Measurements from ENCODE around the gene RPL29.

The RPL29 gene

DNA sequence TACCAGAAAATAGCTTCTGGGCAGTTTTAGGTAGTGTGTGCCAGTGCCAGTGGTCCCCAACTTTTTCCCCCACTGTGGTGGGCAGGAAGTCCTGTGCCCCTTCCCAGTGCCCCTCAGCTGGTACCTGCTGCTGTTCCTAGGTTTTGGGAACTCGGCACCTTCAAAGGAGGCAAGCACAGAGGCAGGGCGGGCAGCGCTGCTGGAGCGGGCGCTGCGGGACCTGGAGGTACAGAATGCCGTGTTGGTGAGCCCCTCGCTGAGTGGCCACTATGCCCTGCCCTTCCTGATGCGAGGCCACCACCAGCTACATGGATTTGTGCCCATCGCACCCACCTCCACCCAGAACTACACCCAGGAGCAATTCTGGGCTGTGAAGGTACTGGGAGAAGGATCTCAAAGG is 15.4 kb downstream of the RPL29 start:
- Histone ChIP-seq H3K27ac (ENCODE audit: low read depth, low read length) (no peak overlapping the region), H3K4me1 (ENCODE audit: control insufficient read depth, insufficient read depth, low read length) (peaks cover 25% of the 10 kb centered on the region), H3K9ac (ENCODE audit: low read length) (no peak overlapping the region), H3K9me3 (ENCODE audit: control insufficient read depth, insufficient read depth, low read depth, low read length) (no peaks in the 10 kb centered on the region), H3K27me3 (ENCODE audit: control insufficient read depth, insufficient read depth, low read length) (peaks cover 22% of the 10 kb centered on the region), H3K36me3 (ENCODE audit: control insufficient read depth, insufficient read depth, low read length) (no peaks in the 10 kb centered on the region), H3K4me3 (ENCODE audit: low read depth, low read length) (no peak overlapping the region)

DNA sequence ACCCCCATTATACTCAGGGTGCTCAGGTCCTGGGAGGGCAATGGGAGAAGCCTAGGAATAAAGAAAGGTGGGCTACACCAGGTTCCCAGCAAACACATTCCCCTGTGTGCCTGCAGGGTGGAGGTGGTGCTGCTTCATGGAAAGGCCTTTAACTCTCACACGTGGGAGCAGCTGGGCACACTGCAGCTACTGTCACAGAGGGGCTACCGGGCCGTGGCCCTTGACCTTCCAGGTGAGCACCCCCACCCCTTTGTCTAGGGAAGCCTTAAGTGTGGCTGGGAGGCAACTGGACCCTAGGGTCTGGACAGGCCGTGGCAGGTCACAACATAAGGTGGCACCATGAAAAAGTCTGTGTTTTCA is 17.6 kb downstream of the RPL29 start:
- peaks cover 34% of the 10 kb centered on the region for H3K27me3 ChIP-seq (ENCODE audit: control insufficient read depth, insufficient read depth, low read length)
- H3K36me3 ChIP-seq (ENCODE audit: control insufficient read depth, insufficient read depth, low read length), result no peaks in the 10 kb centered on the region
- H3K9ac ChIP-seq (ENCODE audit: low read length), result no peak overlapping the region
- H3K4me3 ChIP-seq (ENCODE audit: low read depth, low read length), result no peak overlapping the region
- H3K4me1 ChIP-seq (ENCODE audit: control insufficient read depth, insufficient read depth, low read length), result peaks cover 27% of the 10 kb centered on the region
- no peak overlapping the region for H3K27ac ChIP-seq (ENCODE audit: low read depth, low read length)
- no peaks in the 10 kb centered on the region for H3K9me3 ChIP-seq (ENCODE audit: control insufficient read depth, insufficient read depth, low read depth, low read length)

DNA sequence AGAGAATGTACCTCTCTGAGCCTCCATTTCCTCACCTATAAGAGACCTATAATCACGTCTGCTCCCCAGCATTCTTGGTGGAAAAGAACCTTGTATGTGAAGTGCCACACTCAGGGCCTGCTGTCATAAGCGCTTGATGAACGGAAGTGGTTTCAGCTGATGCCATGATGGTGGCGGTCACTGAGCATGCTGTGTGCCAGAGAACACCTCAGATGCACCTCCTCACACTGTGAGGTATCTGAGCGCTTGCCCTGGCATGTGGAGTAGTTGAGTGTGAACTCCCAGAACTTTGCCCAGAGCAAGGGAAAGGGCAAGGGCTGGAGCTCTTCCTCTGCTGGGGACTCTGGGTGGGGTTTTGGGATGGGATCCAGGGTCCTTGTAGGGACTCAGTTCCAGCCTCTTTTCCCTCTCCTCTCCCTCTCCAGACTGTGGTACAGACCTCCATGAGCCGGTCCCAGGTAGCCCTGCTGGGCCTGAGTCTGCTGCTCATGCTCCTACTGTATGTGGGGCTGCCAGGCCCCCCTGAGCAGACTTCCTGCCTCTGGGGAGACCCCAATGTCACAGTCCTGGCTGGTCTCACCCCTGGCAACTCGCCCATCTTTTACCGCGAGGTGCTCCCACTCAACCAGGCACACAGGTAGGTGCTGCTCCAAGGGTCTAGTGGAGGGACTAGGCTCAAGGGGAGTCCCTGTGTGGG is 18.1 kb downstream of the RPL29 start:
- H3K27me3 ChIP-seq (ENCODE audit: control insufficient read depth, insufficient read depth, low read length), result peaks cover 34% of the 10 kb centered on the region
- H3K9me3 ChIP-seq (ENCODE audit: control insufficient read depth, insufficient read depth, low read depth, low read length), result no peaks in the 10 kb centered on the region
- no peak overlapping the region for H3K27ac ChIP-seq (ENCODE audit: low read depth, low read length)
- no peak overlapping the region for H3K9ac ChIP-seq (ENCODE audit: low read length)
- H3K36me3 ChIP-seq (ENCODE audit: control insufficient read depth, insufficient read depth, low read length), result no peaks in the 10 kb centered on the region
- H3K4me3 ChIP-seq (ENCODE audit: low read depth, low read length), result no peak overlapping the region
- H3K4me1 ChIP-seq (ENCODE audit: control insufficient read depth, insufficient read depth, low read length), result peaks cover 25% of the 10 kb centered on the region

DNA sequence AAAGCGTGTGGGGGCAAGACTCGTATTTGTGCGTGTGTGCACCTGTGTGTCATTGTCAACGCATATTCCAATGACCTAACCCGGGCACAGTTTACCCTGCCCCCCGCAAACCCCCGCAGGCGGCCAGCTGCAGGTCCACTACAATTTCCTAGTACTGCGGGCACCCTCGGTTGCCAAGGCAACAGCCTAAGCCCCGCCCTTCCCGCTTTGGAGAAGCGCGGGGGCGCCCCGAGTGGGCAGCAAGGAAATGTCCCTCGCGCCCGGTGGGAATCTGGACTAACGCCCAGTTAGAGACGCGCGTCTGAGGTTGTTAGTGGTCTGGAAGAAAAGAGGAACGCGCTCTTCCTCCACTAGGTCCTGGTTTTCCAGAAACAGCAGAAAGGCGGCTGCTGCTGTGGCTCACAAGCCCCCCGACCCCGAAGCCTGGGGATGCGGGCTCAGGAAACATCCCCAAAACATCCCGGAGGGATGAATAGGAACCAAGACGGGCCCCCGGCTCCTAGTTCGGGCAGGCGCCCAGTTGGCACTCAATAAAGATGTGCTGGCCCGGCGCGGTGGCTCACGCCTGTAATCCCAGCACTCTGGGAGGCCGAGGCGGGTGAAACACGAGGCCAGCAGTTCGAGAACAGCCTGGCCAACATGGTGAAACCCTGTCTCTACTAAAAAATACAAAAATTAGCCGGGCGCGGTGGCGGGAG is 19.7 kb downstream of the RPL29 start:
- H3K4me1 ChIP-seq (ENCODE audit: control insufficient read depth, insufficient read depth, low read length), result peaks cover 25% of the 10 kb centered on the region
- peaks cover 34% of the 10 kb centered on the region for H3K27me3 ChIP-seq (ENCODE audit: control insufficient read depth, insufficient read depth, low read length)
- H3K4me3 ChIP-seq (ENCODE audit: low read depth, low read length), result peak overlapping the region; percentile 65
- no peaks in the 10 kb centered on the region for H3K36me3 ChIP-seq (ENCODE audit: control insufficient read depth, insufficient read depth, low read length)
- H3K9ac ChIP-seq (ENCODE audit: low read length), result no peak overlapping the region
- H3K9me3 ChIP-seq (ENCODE audit: control insufficient read depth, insufficient read depth, low read depth, low read length), result no peaks in the 10 kb centered on the region
- H3K27ac ChIP-seq (ENCODE audit: low read depth, low read length), result no peak overlapping the region

DNA sequence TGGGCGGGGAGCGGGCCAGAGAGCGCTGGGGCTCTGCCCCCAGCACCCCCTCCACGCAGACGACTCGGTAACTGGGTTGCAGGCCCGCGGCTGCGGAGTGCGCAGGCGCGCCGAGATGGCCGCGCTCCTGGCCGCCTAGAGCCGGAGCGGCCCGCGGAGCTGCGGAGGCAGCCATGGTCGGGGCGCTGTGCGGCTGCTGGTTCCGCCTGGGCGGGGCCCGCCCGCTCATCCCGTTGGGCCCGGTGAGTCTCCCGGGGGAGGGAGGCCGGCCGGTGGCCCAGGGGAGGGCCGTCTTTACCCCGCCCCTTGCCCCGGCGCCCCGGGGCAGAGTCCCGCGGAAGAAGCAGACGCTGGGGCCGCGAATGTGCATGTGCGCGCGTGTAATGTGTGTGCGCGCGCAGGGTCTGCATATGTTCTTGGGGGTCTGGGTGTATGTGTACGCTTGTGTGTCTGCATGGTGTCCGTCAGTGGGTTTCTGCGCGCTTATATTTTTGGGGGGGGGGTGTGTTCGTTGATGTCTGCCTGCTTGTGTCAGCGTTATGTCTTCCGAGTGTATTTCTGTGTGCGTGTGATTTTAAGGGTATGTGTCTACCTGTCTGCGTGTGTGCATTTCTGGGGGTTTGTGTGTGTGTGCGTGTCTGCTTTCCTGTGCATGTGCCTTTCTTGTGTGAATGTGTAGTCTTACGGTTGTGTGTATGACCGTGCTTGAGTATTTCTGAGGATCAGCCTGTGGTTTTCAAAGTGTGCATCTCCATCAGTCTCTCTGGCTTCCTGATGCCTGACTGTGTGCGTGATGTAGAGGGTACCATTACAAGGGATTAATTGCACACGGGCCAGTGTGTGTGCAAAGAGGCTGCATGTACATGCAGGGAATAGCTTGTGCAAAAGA is 20.5 kb downstream of the RPL29 start, which contains the start of gene ABHD14A:
Gene ABHD14A, plus strand, starts transcription at position 102 of the 889 bp plus-strand sequence. Its CDS starts 72 bp downstream, at position 174.
- Histone ChIP-seq H3K9ac (ENCODE audit: low read length) (peak within 1 kb of the TSS; percentile 40), H3K4me3 (ENCODE audit: low read depth, low read length) (peak within 1 kb of the TSS; percentile 65), H3K27ac (ENCODE audit: low read depth, low read length) (no peak within 1 kb of the TSS), H3K9me3 (ENCODE audit: control insufficient read depth, insufficient read depth, low read depth, low read length) (no peaks in the 10 kb centered on the region), H3K27me3 (ENCODE audit: control insufficient read depth, insufficient read depth, low read length) (peaks cover 34% of the 10 kb centered on the region), H3K36me3 (ENCODE audit: control insufficient read depth, insufficient read depth, low read length) (no peaks in the 10 kb centered on the region), H3K4me1 (ENCODE audit: control insufficient read depth, insufficient read depth, low read length) (peaks cover 25% of the 10 kb centered on the region)

DNA sequence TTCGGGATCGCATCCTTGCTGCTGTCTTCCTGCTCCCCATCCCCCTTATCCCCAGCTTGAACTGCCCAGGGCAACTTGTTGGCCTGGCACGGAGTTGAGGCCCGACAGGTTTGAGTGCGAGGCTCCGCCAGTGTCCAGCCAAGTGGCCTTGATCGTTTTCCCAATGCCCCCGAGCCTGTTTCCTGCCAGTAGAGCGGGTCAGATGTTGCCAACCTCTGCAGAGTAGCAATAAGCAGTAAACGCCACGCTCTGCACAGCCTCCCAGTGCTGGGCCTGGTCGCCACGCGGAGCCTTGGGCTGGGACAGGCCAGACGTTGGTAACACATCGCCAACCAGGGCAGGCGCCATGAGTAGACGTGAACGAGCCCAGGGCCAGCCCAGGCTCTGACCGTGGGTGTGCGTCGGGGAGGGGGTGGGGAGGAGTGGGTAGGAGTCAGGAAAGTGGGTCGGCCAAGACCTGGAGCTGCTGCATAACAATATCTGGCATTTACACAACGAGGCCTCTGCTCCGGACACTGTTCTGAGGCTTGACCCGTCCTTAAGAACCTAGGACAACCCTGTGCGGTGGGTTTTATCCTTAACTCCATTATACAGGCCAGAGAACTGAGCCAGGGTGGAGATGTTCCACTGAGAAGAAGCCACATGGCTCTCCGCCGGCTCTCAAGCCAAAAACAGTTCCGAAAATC is 21.3 kb downstream of the RPL29 start:
- Histone ChIP-seq H3K36me3 (ENCODE audit: control insufficient read depth, insufficient read depth, low read length) (no peaks in the 10 kb centered on the region), H3K4me3 (ENCODE audit: low read depth, low read length) (peak overlapping the region; percentile 65), H3K27me3 (ENCODE audit: control insufficient read depth, insufficient read depth, low read length) (peaks cover 34% of the 10 kb centered on the region), H3K9me3 (ENCODE audit: control insufficient read depth, insufficient read depth, low read depth, low read length) (no peaks in the 10 kb centered on the region), H3K27ac (ENCODE audit: low read depth, low read length) (no peak overlapping the region), H3K4me1 (ENCODE audit: control insufficient read depth, insufficient read depth, low read length) (peaks cover 27% of the 10 kb centered on the region), H3K9ac (ENCODE audit: low read length) (peak overlapping the region; percentile 15)

DNA sequence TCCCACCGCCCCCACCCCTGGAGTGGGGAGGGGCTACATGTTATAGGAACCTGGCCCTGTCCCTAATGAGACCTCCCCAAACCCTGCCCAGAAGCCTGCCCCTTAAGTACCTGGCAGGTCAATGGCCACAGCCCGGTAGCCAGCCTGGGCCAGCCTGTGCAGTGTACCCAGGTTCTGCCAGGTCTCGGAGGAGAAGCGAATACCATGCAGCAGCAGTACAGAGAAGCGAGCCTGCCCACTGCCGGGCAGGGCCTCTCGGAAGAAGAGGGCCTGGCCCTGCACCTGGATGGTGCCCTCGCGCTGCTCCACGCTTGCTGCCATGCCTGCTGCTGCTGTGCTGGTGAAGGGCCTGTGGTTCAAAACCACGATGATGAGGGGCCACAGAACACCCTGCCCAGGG is 24.3 kb downstream of the RPL29 start:
- H3K27me3 ChIP-seq (ENCODE audit: control insufficient read depth, insufficient read depth, low read length), result peaks cover 26% of the 10 kb centered on the region
- H3K36me3 ChIP-seq (ENCODE audit: control insufficient read depth, insufficient read depth, low read length), result no peaks in the 10 kb centered on the region
- no peak overlapping the region for H3K4me3 ChIP-seq (ENCODE audit: low read depth, low read length)
- peaks cover 45% of the 10 kb centered on the region for H3K4me1 ChIP-seq (ENCODE audit: control insufficient read depth, insufficient read depth, low read length)
- no peak overlapping the region for H3K9ac ChIP-seq (ENCODE audit: low read length)
- H3K27ac ChIP-seq (ENCODE audit: low read depth, low read length), result no peak overlapping the region
- H3K9me3 ChIP-seq (ENCODE audit: control insufficient read depth, insufficient read depth, low read depth, low read length), result no peaks in the 10 kb centered on the region

DNA sequence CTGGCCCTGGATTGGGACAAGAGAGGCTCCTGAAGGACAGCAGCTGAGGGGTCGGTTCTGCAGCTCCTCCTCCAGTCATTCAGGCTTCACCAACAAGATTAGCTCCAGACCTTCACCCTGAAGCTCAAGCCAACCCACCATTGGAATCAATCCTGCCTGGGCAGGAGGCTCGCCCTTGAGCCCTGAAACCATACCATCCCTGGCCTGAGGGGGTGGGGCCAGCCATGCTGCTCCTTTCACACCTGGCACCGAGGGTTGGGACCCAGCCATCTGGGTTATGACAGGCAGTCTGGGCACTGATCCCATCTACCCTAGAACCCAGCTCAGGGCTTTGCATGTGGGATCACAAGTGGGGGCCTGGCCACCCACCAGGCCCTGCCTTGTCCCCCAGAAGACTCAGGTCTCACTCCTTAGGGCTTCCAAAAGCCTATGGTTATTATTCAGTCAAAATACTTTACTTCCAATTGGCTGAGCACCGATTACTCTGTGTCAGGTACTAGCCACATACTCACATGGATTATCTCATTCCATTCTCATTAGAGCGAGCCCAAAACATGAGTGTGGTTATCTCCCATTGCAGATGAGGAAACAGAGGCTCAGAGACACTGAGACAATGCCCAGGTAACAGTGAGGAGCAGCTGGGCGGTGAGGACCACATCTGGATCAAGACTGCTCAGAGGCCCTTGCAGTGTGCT is 24.9 kb downstream of the RPL29 start:
- no peak overlapping the region for H3K27ac ChIP-seq (ENCODE audit: low read depth, low read length)
- peaks cover 48% of the 10 kb centered on the region for H3K4me1 ChIP-seq (ENCODE audit: control insufficient read depth, insufficient read depth, low read length)
- peaks cover 24% of the 10 kb centered on the region for H3K27me3 ChIP-seq (ENCODE audit: control insufficient read depth, insufficient read depth, low read length)
- no peak overlapping the region for H3K4me3 ChIP-seq (ENCODE audit: low read depth, low read length)
- no peaks in the 10 kb centered on the region for H3K9me3 ChIP-seq (ENCODE audit: control insufficient read depth, insufficient read depth, low read depth, low read length)
- no peak overlapping the region for H3K9ac ChIP-seq (ENCODE audit: low read length)
- no peaks in the 10 kb centered on the region for H3K36me3 ChIP-seq (ENCODE audit: control insufficient read depth, insufficient read depth, low read length)

DNA sequence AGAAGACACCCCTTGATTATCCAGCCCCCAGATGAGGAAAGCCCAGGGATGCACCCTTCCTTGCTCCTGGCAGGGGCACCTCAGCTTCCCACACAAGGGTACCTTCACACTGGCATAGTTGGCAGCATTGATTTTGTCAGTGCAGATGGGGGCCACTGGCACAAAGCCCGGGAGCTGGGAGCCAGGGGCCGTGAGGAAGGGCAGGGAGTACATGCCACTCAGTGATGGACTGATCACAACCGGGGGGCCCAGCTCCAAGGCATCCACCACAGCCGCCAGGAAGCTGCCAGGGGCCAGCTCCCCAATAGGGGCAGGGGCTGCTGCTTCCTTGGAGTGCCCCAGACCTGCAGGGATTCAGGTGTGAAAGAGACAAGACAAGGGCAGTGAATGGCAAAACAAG is 25.9 kb downstream of the RPL29 start:
- no peak overlapping the region for H3K9ac ChIP-seq (ENCODE audit: low read length)

More for the DNA sequence above, 25.9 kb downstream of the RPL29 start:
- H3K9me3 ChIP-seq (ENCODE audit: control insufficient read depth, insufficient read depth, low read depth, low read length), result no peaks in the 10 kb centered on the region
- peaks cover 51% of the 10 kb centered on the region for H3K4me1 ChIP-seq (ENCODE audit: control insufficient read depth, insufficient read depth, low read length)
- H3K4me3 ChIP-seq (ENCODE audit: low read depth, low read length), result no peak overlapping the region
- H3K36me3 ChIP-seq (ENCODE audit: control insufficient read depth, insufficient read depth, low read length), result no peaks in the 10 kb centered on the region
- peaks cover 26% of the 10 kb centered on the region; the same call in 1 of the 2 replicates for H3K27me3 ChIP-seq (ENCODE audit: control insufficient read depth, insufficient read depth, low read length)
- no peak overlapping the region for H3K27ac ChIP-seq (ENCODE audit: low read depth, low read length)

Data from HUES6 (cell line).